H1 (cell line): ENCODE data around the gene IREB2. TPM values are rescaled to one million over a fixed set of nuclear protein-coding genes. Genes with fewer than 3 reads are reported as not detected.

Experiments
- BCL11A ChIP-seq, 2 experiments: IDR thresholded peaks; one replicate each; pipeline ENCODE4 v1.6.1; 2011; ENCODE audit warnings: low read depth in 2 of 2, low read length in 2 of 2, mild to moderate bottlenecking in 2 of 2
- GABPA ChIP-seq: IDR thresholded peaks from 2 replicates; pipeline ENCODE4 v1.6.1; 2011; ENCODE audit warnings: mild to moderate bottlenecking, low read length, moderate library complexity, borderline replicate concordance; ENCODE audit not compliant: insufficient read depth
- HDAC6 ChIP-seq: IDR thresholded peaks from one replicate; pipeline ENCODE4 v1.7.1; 2012; ENCODE audit warnings: low read depth, mild to moderate bottlenecking, inconsistent platforms, low read length, moderate library complexity
- JUND ChIP-seq: IDR thresholded peaks from 2 replicates; pipeline ENCODE4 v1.6.1; 2011; ENCODE audit warnings: mild to moderate bottlenecking, improper control_type of control experiment, low read length
- PHF8 ChIP-seq: fragments of 200-600 bp; sonication (generic); conservative IDR thresholded peaks from 2 replicates; pipeline ENCODE4 v1.7.1; 2012; ENCODE audit warnings: low read depth, mild to moderate bottlenecking, inconsistent platforms, low read length, moderate library complexity
- POLR2AphosphoS5 ChIP-seq: IDR thresholded peaks from 2 replicates; pipeline ENCODE4 v1.6.1; 2011; ENCODE audit warnings: low read depth, low read length
- TEAD4 ChIP-seq: IDR thresholded peaks from 2 replicates; pipeline ENCODE4 v1.6.1; 2012; ENCODE audit warnings: low read depth, low read length, inconsistent platforms, mixed read lengths
- polyA plus RNA-seq, 7 experiments: library from polyadenylated mRNA; depleted of rRNA in 3 of 7; stranded (reverse) in 5 of 7; unstranded in 2 of 7; fragments of >200 nt in 5 of 7; fragments of 200-250 nt in 2 of 7; gene quantifications; 1 replicate in 5 of 7; 2 replicates in 1 of 7; 4 replicates in 1 of 7; pipeline versions ENCODE4 v1.2.1 to v1.2.3, GENCODE V29; 2011 to 2013; ENCODE audit warnings: missing spikeins in 2 of 7, mixed read lengths in 2 of 7
- total RNA-seq: library from RNA; stranded (reverse); fragmentation: NEBNext Ultra II Directional; extraction: Animal tissue kit (Norgen Biotek cat#: 25700); gene quantifications from 2 replicates; pipeline ENCODE4 v1.2.1, GENCODE V29; 2021

Gene IREB2
- total and polyA plus RNA-seq, 2 of the 8 experiments (the other 6 are each of a cell fraction or from before 2014, with no cell fraction given) = 21.0 to 103 TPM

GRCh38 chr15:78402061-78402610 is 35.9 kb upstream of the IREB2 start (continued):
- TF ChIP-seq HDAC6 (no peak), JUND (no peak), POLR2AphosphoS5 (no peak), PHF8 (no peak), GABPA (no peak), TEAD4 (no peak), BCL11A (IDR thresholded peaks at IDR 0.05; ENCODE audit: low read depth in 2 of 2, low read length in 2 of 2) (no peak)
